Neural progenitor cell (in vitro differentiated cells): ENCODE data around the gene ATG9B. TPM values are rescaled to one million over a fixed set of nuclear protein-coding genes. Genes with fewer than 3 reads are reported as not detected.

ENCODE experiments used
- DNase-seq: peaks from one replicate; pipeline ENCODE4 v3.0.0-alpha.2; 2016; ENCODE audit warnings: low spot score
- H2AFZ ChIP-seq: fragments of 200-600 bp; sonication (generic); replicated peaks from 2 replicates; pipeline ENCODE4 v1.6.1; 2016; ENCODE audit warnings: antibody characterized with exemption
- H3F3A ChIP-seq: fragments of 200-600 bp; sonication (generic); 2 replicates; pipeline ENCODE4 v1.6.1; 2016; ENCODE audit warnings: antibody characterized with exemption, low read depth
- H3K27ac ChIP-seq: fragments of 200-600 bp; sonication (generic); 2 replicates; pipeline ENCODE4 v1.5.1; 2016; ENCODE audit warnings: mild to moderate bottlenecking
- H3K27me3 ChIP-seq: fragments of 200-600 bp; sonication (generic); 2 replicates; pipeline ENCODE4 v1.6.1; 2016; ENCODE audit warnings: mild to moderate bottlenecking, moderate library complexity
- H3K36me3 ChIP-seq: fragments of 200-600 bp; sonication (generic); 2 replicates; pipeline ENCODE4 v1.5.1; 2016
- H3K4me1 ChIP-seq: fragments of 200-600 bp; sonication (generic); 2 replicates; pipeline ENCODE4 v1.6.1; 2016; ENCODE audit warnings: mixed run types
- H3K4me2 ChIP-seq: fragments of 200-600 bp; sonication (generic); 2 replicates; pipeline ENCODE4 v1.6.1; 2016
- H3K4me3 ChIP-seq: fragments of 200-600 bp; sonication (generic); 2 replicates; pipeline ENCODE4 v1.5.1; 2016
- H3K79me2 ChIP-seq: fragments of 200-600 bp; sonication (generic); 2 replicates; pipeline ENCODE4 v1.6.1; 2016; ENCODE audit warnings: low read depth
- H3K9ac ChIP-seq: fragments of 200-600 bp; sonication (generic); 2 replicates; pipeline ENCODE4 v1.6.1; 2016
- H3K9me3 ChIP-seq: fragments of 200-600 bp; sonication (generic); 2 replicates; pipeline ENCODE4 v1.5.1; 2016; ENCODE audit warnings: low read depth
- H4K20me1 ChIP-seq: fragments of 200-600 bp; sonication (generic); 2 replicates; pipeline ENCODE4 v1.6.1; 2016; ENCODE audit warnings: low read depth
- H3K27ac Mint-ChIP-seq: 3 replicates; pipeline ENCODE4 v1.8.0; 2021; ENCODE audit warnings: mixed read lengths
- H3K27me3 Mint-ChIP-seq: 2 replicates; pipeline ENCODE4 v1.8.0; 2022; ENCODE audit warnings: low read depth, mild to moderate bottlenecking, inconsistent platforms, moderate library complexity, mixed read lengths; ENCODE audit not compliant: insufficient read depth
- H3K36me3 Mint-ChIP-seq: 3 replicates; pipeline ENCODE4 v1.8.0; 2021; ENCODE audit warnings: mixed read lengths
- H3K4me1 Mint-ChIP-seq: 3 replicates; pipeline ENCODE4 v1.8.0; 2021; ENCODE audit warnings: mixed read lengths
- H3K4me3 Mint-ChIP-seq: 3 replicates; pipeline ENCODE4 v1.8.0; 2021; ENCODE audit warnings: mild to moderate bottlenecking, moderate library complexity, mixed read lengths
- H3K9me3 Mint-ChIP-seq: 3 replicates; pipeline ENCODE4 v1.8.0; 2020; ENCODE audit warnings: mixed read lengths
- CTCF ChIP-seq: fragments of 200-600 bp; sonication (generic); IDR thresholded peaks from 2 replicates; pipeline ENCODE4 v1.5.1; 2017; ENCODE audit warnings: antibody characterized with exemption, mild to moderate bottlenecking
- EZH2 ChIP-seq: fragments of 200-600 bp; sonication (generic); IDR thresholded peaks from 2 replicates; pipeline ENCODE4 v1.6.1; 2017; ENCODE audit warnings: antibody characterized with exemption, mild to moderate bottlenecking, moderate library complexity
- EZH2phosphoT487 ChIP-seq: fragments of 200-600 bp; sonication (generic); IDR thresholded peaks from 2 replicates; pipeline ENCODE4 v1.6.1; 2017; ENCODE audit warnings: antibody characterized with exemption
- total RNA-seq: library from RNA; depleted of rRNA; stranded (reverse); fragments of >200 nt; gene quantifications from 2 replicates; pipeline ENCODE4 v1.2.3, GENCODE V29; 2015; ENCODE audit warnings: low replicate concordance

Gene ATG9B
- total RNA-seq, 1 donor from 2014 or later: 0.43 TPM

- TF ChIP-seq EZH2 (no peak), EZH2phosphoT487 (no peak), CTCF (no peak)
- Histone ChIP-seq H3K4me1 (peaks cover 21% of the 10 kb centered on the region), H3K36me3 (no peaks in the 10 kb centered on the region), H4K20me1 (no peaks in the 10 kb centered on the region), H2AFZ (no peak overlapping the region), H3F3A (peaks cover 13% of the 10 kb centered on the region), H3K4me3 (no peak overlapping the region), H3K79me2 (no peaks in the 10 kb centered on the region), H3K27me3 (no peaks in the 10 kb centered on the region), H3K4me2 (no peak overlapping the region), H3K9ac (no peak overlapping the region), H3K9me3 (no peaks in the 10 kb centered on the region), H3K27ac (no peak overlapping the region)
- Mint-ChIP-seq H3K27me3 (peaks cover 4% of the 10 kb centered on the region), H3K4me1 (peaks cover 14% of the 10 kb centered on the region), H3K4me3 (peak overlapping the region; percentile 46), H3K9me3 (no peaks in the 10 kb centered on the region), H3K27ac (no peak overlapping the region), H3K36me3 (no peaks in the 10 kb centered on the region)
- DNase-seq: no peak
Observed at GRCh38 chr7:150998341-150998740, 26.0 kb downstream of the ATG9B start.

- no peak overlapping the region for H3K27ac ChIP-seq
- Mint-ChIP-seq H3K36me3 (no peaks in the 10 kb centered on the region), H3K9me3 (no peaks in the 10 kb centered on the region), H3K4me3 (no peak overlapping the region), H3K27ac (peak overlapping the region; percentile 86), H3K27me3 (peaks cover 2% of the 10 kb centered on the region), H3K4me1 (peaks cover 16% of the 10 kb centered on the region)
- H3K4me1 ChIP-seq: peaks cover 27% of the 10 kb centered on the region
- H3K79me2 ChIP-seq: no peaks in the 10 kb centered on the region
- H3K4me2 ChIP-seq: no peak overlapping the region
- no peaks in the 10 kb centered on the region for H3K9me3 ChIP-seq
- no peaks in the 10 kb centered on the region for H3K27me3 ChIP-seq
- H2AFZ ChIP-seq: no peak overlapping the region
- H3K4me3 ChIP-seq: no peak overlapping the region
- H3K9ac ChIP-seq: no peak overlapping the region
- no peak for DNase-seq
- H4K20me1 ChIP-seq: no peaks in the 10 kb centered on the region
- peaks cover 17% of the 10 kb centered on the region for H3F3A ChIP-seq
- no peaks in the 10 kb centered on the region for H3K36me3 ChIP-seq
- TF ChIP-seq CTCF (no peak), EZH2 (no peak), EZH2phosphoT487 (no peak)
Observed at GRCh38 chr7:150997817-150998216, 26.5 kb downstream of the ATG9B start.

GRCh38 chr7:150997075-150997511 is 27.2 kb downstream of the ATG9B start:
- no peak for DNase-seq
- Histone ChIP-seq H3K9ac (no peak overlapping the region), H3K27ac (no peak overlapping the region), H3K36me3 (no peaks in the 10 kb centered on the region), H4K20me1 (no peaks in the 10 kb centered on the region), H3K27me3 (no peaks in the 10 kb centered on the region), H3K4me3 (no peak overlapping the region), H2AFZ (no peak overlapping the region), H3F3A (peaks cover 17% of the 10 kb centered on the region), H3K79me2 (no peaks in the 10 kb centered on the region), H3K4me2 (no peak overlapping the region), H3K4me1 (peaks cover 31% of the 10 kb centered on the region), H3K9me3 (no peaks in the 10 kb centered on the region)
- Mint-ChIP-seq H3K36me3 (no peaks in the 10 kb centered on the region), H3K4me1 (peaks cover 20% of the 10 kb centered on the region), H3K27me3 (peaks cover 2% of the 10 kb centered on the region), H3K4me3 (no peak overlapping the region), H3K27ac (no peak overlapping the region), H3K9me3 (peaks cover 2% of the 10 kb centered on the region)
- TF ChIP-seq CTCF (no peak), EZH2phosphoT487 (no peak), EZH2 (no peak)
